Measurements from ENCODE around the gene CTU1. TPM values are rescaled to one million over a fixed set of nuclear protein-coding genes. Genes with fewer than 3 reads are reported as not detected.

Gene CTU1
- total and polyA plus RNA-seq, 2 donors (not counting 1 experiment from before 2014, with no cell fraction given): 8.1 to 8.4 TPM

DNA sequence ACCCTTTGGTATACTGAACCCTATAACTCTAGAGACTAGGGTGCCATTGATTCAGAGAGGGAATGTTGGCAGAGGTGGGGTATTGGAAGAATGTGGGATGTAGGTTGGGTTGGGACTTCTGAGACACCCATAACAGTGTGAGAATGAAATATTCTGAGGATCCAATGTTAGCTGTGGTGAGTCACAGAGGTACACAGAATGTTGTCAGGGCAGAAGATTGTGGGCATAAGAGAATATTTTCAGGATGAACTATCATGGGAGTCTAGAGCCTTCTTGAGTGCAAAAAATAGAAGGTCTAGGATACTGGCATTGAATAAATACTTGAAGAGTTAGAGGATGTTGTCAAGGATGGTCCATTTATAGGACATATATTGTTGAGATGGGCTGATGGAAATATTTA lies 52.3 kb downstream of the CTU1 start:
- Histone ChIP-seq H3K79me2 (ENCODE audit: control insufficient read depth, insufficient read depth, low read length) (no peaks in the 10 kb centered on the region), H3K27ac (ENCODE audit: low read length in 2 of 2) (no peak overlapping the region), H3K36me3 (replicated peaks in 1 of 2; ENCODE audit: control extremely low read depth in 1 of 2, control insufficient read depth in 1 of 2, extremely low read depth in 1 of 2, insufficient read depth in 2 of 2, low read length in 1 of 2) (no peaks in the 10 kb centered on the region), H4K20me1 (ENCODE audit: control insufficient read depth, insufficient read depth, low read length, poor library complexity, severe bottlenecking) (no peaks in the 10 kb centered on the region), H3K4me3 (ENCODE audit: control extremely low read depth in 1 of 5, extremely low read depth in 1 of 5, insufficient read depth in 1 of 5, low read depth in 2 of 5, low read length in 4 of 5) (no peak overlapping the region), H3K9ac (ENCODE audit: low read length) (no peak overlapping the region), H3K4me1 (ENCODE audit: control insufficient read depth in 2 of 2, insufficient read depth in 2 of 2, low read length in 2 of 2) (no peaks in the 10 kb centered on the region), H2AFZ (ENCODE audit: insufficient read depth, low read depth, low read length, poor library complexity, severe bottlenecking) (no peak overlapping the region), H3K9me3 (ENCODE audit: control extremely low read depth in 1 of 3, control insufficient read depth in 2 of 3, insufficient read depth in 1 of 3, low read length in 2 of 3) (peaks cover 0 to 8% (median 0%) of the 10 kb centered on the region in 3 donors), H3K4me2 (replicated peaks; ENCODE audit: low read depth, low read length, poor library complexity, severe bottlenecking) (no peak overlapping the region), H3K27me3 (replicated peaks in 1 of 4; ENCODE audit: control extremely low read depth in 1 of 4, control insufficient read depth in 3 of 4, insufficient read depth in 4 of 4, low read length in 3 of 4) (peaks cover 0 to 13% (median 1%) of the 10 kb centered on the region in 4 experiments)
- ATAC-seq (ENCODE audit: low read depth) (no peak), DNase-seq (no peak)
- CTCF ChIA-PET: interaction anchor here (0.5 kb wide), 1 partner anchor 202 kb away, joined by 3 read pairs; no protein-coding TSS in a partner anchor
- no peak overlapping the region for H3K27ac Mint-ChIP-seq
- intact Hi-C loops (cut with micrococcal nuclease): no loop called here
- H3K9me3 Mint-ChIP-seq (ENCODE audit: insufficient read depth): no peaks in the 10 kb centered on the region
- no peaks in the 10 kb centered on the region for H3K4me1 Mint-ChIP-seq
- POLR2A ChIA-PET: no interaction called here
- TF ChIP-seq, protein P1, sequence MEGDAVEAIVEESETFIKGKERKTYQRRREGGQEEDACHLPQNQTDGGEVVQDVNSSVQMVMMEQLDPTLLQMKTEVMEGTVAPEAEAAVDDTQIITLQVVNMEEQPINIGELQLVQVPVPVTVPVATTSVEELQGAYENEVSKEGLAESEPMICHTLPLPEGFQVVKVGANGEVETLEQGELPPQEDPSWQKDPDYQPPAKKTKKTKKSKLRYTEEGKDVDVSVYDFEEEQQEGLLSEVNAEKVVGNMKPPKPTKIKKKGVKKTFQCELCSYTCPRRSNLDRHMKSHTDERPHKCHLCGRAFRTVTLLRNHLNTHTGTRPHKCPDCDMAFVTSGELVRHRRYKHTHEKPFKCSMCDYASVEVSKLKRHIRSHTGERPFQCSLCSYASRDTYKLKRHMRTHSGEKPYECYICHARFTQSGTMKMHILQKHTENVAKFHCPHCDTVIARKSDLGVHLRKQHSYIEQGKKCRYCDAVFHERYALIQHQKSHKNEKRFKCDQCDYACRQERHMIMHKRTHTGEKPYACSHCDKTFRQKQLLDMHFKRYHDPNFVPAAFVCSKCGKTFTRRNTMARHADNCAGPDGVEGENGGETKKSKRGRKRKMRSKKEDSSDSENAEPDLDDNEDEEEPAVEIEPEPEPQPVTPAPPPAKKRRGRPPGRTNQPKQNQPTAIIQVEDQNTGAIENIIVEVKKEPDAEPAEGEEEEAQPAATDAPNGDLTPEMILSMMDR (IDR thresholded peaks at IDR 0.05): no peak
- no peak for TF ChIP-seq EZH2 (IDR thresholded peaks at IDR 0.05; ENCODE audit: borderline replicate concordance, insufficient read depth, low read depth, low read length, poor library complexity, severe bottlenecking)
- H3K27me3 Mint-ChIP-seq: peaks cover 40% of the 10 kb centered on the region
- no peak overlapping the region for H3K4me3 Mint-ChIP-seq

Other genes starting within 250 kb of the CTU1 start
- gene KLK2, start 235.0 kb downstream of the CTU1 start, total RNA-seq: 1.7 TPM in 2 replicates
- gene KLK2, start 235.0 kb downstream of the CTU1 start, polyA plus RNA-seq: 0.60 and 1.2 TPM in 2 replicates
- 0.52 and 1.00 TPM in 2 replicates for gene KLK4, start 197.0 kb downstream of the CTU1 start, total RNA-seq
- 0.45 TPM in 1 of 2 replicates, not detected in the other for gene KLK4, start 197.0 kb downstream of the CTU1 start, polyA plus RNA-seq
- gene KLK5, start 155.4 kb downstream of the CTU1 start, total RNA-seq: not detected in 2 replicates
- not detected in 2 replicates for gene KLK5, start 155.4 kb downstream of the CTU1 start, polyA plus RNA-seq
- gene KLK6, start 138.8 kb downstream of the CTU1 start, total RNA-seq: not detected in 2 replicates
- gene KLK6, start 138.8 kb downstream of the CTU1 start, polyA plus RNA-seq: not detected in 2 replicates
- not detected in 2 replicates for gene KLK7, start 124.5 kb downstream of the CTU1 start, total RNA-seq
- not detected in 2 replicates for gene KLK7, start 124.5 kb downstream of the CTU1 start, polyA plus RNA-seq
- gene KLK8, start 106.8 kb downstream of the CTU1 start, total RNA-seq: not detected in 2 replicates
- gene KLK8, start 106.8 kb downstream of the CTU1 start, polyA plus RNA-seq: not detected in 2 replicates
- gene KLK10, start 88.7 kb downstream of the CTU1 start, total RNA-seq: not detected in 2 replicates
- gene KLK10, start 88.7 kb downstream of the CTU1 start, polyA plus RNA-seq: not detected in 2 replicates
- not detected in 2 replicates for gene KLK11, start 81.8 kb downstream of the CTU1 start, total RNA-seq
- not detected in 2 replicates for gene KLK11, start 81.8 kb downstream of the CTU1 start, polyA plus RNA-seq
- gene KLK12, start 73.4 kb downstream of the CTU1 start, total RNA-seq: not detected in 2 replicates
- gene KLK12, start 73.4 kb downstream of the CTU1 start, polyA plus RNA-seq: not detected in 2 replicates
- not detected in 2 replicates for gene KLK13, start 43.3 kb downstream of the CTU1 start, total RNA-seq
- gene KLK13, start 43.3 kb downstream of the CTU1 start, polyA plus RNA-seq: not detected in 2 replicates
- 0.59 and 0.63 TPM in 2 replicates for gene KLK14, start 25.5 kb downstream of the CTU1 start, total RNA-seq
- 0.49 and 1.5 TPM in 2 replicates for gene KLK14, start 25.5 kb downstream of the CTU1 start, polyA plus RNA-seq
- gene SIGLEC9, start 16.5 kb upstream of the CTU1 start, total RNA-seq: not detected in 2 replicates
- 0.32 and 0.72 TPM in 2 replicates for gene SIGLEC9, start 16.5 kb upstream of the CTU1 start, polyA plus RNA-seq
- gene SIGLEC7, start 33.9 kb upstream of the CTU1 start, total RNA-seq: not detected in 2 replicates
- gene SIGLEC7, start 33.9 kb upstream of the CTU1 start, polyA plus RNA-seq: 0.37 and 0.52 TPM in 2 replicates
- 0.49 TPM in 1 of 2 replicates, not detected in the other for gene CD33, start 116.7 kb upstream of the CTU1 start, total RNA-seq
- 0.78 and 1.3 TPM in 2 replicates for gene CD33, start 116.7 kb upstream of the CTU1 start, polyA plus RNA-seq
- gene SIGLECL1, start 142.7 kb upstream of the CTU1 start, total RNA-seq: not detected in 2 replicates
- not detected in 2 replicates for gene SIGLECL1, start 142.7 kb upstream of the CTU1 start, polyA plus RNA-seq
- not detected in 2 replicates for gene IGLON5, start 203.2 kb upstream of the CTU1 start, total RNA-seq
- not detected in 2 replicates for gene IGLON5, start 203.2 kb upstream of the CTU1 start, polyA plus RNA-seq
- 1.7 and 1.8 TPM in 2 replicates for gene VSIG10L, start 233.7 kb upstream of the CTU1 start, total RNA-seq
- 1.3 and 1.4 TPM in 2 replicates for gene VSIG10L, start 233.7 kb upstream of the CTU1 start, polyA plus RNA-seq

All from B cell (primary cell).